ENCODE results near the gene RBM24.
"Not testable (repeated sequence)": the region's sequence is repeated elsewhere in the genome, so short reads cannot be mapped to it uniquely, and the experiment has no call there.

The RBM24 gene

DNA sequence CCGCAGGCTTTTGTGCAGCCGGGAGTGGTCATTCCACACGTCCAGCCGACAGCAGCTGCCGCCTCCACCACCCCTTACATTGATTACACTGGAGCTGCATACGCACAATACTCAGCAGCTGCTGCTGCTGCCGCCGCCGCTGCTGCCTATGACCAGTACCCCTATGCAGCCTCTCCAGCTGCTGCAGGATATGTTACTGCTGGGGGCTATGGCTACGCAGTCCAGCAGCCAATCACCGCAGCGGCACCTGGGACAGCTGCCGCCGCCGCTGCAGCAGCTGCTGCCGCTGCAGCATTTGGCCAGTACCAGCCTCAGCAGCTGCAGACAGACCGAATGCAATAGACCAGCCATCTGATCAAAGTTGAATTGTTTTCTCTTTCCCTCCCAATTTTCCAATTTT lies 10.6 kb downstream of the RBM24 start:
- no peak for DNase-seq (ENCODE audit: low read depth in 2 of 2)

DNA sequence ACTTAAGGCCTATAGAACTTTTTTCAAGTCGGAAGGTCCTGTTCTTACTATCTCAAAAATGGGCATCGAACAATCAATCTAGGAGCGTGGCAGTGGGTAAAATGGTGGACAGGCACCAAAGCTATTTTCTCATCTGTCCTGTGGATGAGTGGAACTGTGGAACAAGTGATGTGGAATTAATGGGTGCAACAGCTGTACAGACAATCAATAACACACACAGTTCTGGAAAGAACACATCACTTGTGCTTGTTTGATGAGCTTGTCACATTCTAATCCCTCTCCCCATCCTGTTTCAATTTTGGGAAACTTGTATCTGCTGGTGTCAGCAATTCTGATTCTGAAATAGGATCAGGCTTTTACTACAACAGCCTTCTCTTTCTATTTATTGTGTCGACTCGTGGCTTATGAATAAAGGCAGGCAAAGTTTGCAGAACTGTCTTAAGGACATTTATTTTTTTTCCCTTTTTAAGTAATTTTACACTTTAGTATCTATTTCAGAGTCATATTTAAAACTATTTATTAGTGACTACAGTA lies 11.5 kb downstream of the RBM24 start:
- no peak for DNase-seq (ENCODE audit: low read depth in 2 of 2)

DNA sequence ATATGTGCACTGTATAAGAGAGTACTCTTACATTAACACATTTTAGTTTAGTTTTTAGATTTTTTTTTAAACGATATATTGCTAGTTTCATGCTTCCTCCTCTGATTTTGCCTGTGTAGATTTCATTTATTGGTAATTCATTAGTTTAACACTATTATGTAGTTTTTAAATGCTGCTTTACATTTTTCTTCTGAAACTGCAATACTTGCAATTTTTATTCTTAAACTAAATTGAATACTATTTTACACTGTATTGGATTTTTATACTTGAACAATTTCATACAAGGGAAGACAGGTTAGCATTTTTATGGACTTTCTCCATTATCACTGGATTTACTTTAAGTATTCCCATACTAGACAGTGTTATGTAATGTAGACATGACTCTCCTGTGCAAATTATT lies 12.2 kb downstream of the RBM24 start:
- DNase-seq (ENCODE audit: low read depth in 2 of 2) = no peak

DNA sequence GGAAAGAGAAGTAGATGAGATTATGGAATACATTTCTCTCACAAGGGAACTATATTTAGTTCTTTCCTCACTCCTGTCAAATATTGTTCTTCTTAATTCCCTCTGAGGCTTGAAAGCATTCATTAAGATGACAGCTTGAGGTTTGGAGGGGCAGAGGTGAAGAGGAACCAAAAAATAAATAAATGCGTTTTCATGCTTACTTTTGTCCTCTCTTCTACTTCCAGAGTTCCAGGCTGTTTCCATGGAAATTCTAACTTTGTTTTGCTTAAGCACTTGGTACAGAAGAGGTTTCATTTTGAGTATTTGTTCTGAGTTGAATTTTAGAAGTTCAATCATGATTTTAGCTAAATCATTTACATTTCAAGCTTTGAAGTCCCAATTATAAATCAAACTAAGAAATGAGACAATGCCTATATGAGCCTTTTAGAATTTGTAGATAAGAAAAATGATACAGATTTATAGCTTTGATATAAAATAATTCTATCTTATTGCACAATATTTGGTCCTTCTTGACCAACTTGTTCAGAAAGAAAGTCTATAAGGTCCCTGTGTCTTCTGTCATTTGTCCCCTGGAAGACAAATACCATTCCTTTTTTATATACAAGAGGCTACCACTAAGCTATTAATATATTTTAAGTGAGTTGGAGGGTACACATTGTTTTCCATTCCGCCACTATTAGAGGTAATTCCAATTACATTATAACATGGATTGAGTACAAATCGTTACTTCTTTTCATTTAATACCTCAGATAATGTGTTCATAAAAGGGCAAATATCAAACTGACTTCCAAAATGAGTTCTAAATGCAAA lies 16.3 kb downstream of the RBM24 start:
- DNase-seq (ENCODE audit: low read depth in 2 of 2) = no peak

DNA sequence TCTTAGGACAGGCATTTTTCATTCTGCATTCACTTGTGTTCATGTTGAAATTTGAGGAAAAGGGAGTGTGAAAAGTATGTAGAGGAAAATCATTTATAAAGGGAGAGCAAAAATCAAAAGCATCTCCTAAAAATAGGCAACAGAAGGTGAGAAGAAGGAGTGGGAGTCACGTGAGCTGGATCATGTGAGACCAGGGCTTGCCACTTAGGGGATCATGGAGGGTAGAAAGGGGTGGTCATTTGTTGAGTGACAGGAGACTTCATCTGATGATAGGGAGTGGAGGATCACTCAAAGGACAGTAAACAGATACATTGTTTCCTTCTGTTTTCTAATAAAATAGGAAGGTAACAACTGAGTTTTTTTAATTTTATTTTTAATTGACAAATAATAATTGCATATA lies 17.1 kb downstream of the RBM24 start:
- DNase-seq (ENCODE audit: low read depth in 2 of 2) = no peak

DNA sequence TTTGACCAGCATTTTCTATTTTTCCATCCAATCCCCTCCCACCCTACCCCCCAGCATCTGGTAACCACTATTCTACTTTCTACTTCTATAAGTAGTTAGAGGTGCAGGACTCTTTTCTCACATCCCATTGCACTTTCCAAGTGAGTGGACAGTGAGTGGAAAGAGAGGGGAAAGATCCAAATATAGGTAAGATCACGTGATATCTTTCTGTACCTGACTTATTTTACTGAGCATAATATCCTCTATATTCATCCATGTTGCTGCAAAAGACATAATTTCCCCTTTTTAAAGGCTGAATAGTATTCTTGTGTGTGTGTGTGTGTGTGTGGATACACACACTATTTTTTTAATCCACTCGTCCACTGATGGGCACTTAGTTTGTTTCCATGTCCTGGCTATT lies 18.1 kb downstream of the RBM24 start:
- DNase-seq (ENCODE audit: low read depth in 2 of 2) = no peak

DNA sequence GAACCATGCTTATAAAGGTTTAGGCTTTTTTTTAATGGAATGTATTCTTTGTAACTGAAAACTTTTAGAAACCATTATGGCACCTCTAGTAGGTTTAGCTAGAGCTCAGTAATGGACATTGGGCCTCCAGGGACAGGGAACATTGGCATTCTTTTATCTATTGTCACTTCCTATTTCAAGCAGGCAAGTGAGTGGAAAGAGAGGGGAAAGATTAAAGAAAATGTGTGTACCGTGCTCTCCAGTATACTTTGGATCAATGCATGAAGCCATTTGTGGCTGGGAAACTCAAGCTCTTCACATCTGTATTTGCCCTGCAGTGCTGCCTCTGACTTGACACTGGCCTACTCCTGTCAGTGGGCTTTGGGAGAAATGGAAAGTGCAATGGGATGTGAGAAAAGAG lies 18.6 kb downstream of the RBM24 start:
- DNase-seq (ENCODE audit: low read depth in 2 of 2) = no peak

DNA sequence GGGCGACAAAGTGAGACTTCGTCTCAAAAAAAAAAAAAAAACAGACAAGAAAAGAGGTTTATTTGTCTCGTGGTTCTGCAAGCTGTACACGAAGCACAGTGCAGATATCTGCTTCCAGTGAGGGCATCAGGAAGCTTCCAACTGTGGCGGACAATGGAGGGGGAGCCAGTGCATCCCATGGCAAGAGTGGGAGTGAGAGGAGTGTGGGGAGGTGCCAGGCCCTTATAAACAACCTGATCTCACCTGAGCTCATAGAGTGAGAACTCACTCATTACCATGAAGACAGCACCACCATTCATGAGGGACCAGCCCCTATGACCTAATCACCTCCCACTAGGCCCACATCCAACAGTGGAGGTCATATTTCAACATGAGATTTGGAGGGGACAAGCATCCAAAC lies 19.5 kb downstream of the RBM24 start:
- no peak for DNase-seq (ENCODE audit: low read depth in 2 of 2)

DNA sequence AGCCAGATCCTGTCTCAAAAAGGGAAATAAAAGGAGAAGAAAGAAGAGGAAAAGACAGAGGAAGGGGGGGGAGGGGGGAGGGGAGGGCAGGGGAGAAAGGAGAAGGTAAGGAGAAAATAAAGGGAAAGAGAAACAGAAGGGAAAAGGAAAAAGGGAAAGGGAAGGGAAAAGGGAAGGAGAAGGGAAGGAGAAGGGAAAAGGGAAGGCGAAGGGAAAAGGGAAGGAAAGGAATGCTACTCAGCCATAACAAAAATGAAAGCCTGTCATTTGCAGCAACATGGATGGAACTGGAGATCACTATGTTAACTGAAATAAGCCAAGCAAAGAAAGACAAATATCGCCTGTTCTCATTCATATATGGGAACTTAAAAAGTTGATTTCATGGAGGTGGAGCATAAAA lies 22.3 kb downstream of the RBM24 start:
- DNase-seq (ENCODE audit: low read depth in 2 of 2) = no peak

DNA sequence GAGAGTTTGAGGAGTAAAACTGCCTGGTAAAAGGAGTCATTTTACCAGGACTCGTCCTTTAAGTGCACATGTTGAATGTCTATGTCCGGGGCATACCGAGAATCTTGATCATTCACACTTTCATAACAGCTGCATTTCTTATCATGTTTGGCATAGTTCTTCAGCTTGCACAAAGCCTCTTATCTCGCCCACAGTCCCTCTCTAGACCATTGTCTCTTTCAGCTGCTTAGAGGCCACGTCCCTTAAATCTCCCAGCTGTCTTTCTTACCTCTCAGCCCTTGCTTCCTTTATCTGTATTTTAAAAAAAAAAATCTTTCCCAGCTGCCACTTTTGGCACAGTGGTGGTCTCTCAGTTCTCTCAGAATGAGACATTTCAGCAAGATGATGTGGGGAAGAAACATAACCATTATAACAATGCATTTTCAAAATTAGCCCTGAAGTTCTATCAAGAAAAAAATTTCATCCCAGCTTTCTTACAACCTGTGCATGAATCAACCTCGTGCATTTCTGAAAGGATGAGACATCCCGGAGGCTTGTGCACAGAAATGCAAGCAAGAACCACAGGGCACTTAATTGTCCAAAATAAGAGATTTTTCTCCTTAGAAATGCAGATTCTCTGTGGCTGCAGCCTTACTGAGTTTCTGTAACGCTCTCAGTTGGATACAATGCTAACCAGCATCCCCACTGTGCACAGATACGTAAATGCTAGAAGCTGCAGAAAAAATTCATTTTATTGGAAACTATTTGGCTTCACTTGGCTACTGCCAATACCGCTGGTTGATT lies 24.2 kb downstream of the RBM24 start:
- DNase-seq (ENCODE audit: low read depth in 2 of 2) = no peak

DNA sequence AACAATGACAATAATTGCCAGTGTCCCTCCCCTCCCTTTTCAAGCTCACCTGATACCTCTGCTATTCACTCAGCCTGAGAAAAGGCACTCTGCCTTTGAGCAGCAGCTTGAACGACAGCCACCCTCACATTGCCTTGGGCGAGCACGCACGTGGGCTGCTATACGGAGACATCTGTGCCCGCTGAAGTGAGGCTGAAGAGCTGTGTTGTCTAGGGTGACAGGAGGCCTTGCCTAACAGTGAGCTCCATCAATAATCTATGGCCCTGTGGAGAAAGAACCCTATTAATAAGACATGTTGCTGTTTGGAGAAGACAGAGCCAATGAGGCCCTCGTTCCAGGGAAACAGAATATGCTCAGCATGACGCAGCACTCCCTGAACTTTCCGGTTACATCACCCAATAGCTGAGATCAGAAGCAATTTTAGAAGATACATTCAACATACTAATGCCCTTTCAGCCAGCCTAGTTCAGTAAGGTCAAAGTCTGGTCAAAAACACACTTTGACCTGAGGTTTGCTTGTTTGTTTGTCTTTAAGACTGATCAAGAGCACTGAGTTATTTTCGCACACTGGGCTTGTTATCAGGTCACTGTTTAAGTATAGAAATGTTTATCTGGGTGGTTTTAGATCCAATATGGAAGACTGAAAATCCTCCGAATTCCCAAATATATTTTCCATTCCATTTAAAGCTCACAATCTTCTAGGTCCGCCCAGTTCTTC lies 30.6 kb downstream of the RBM24 start:
- DNase-seq (ENCODE audit: low read depth in 2 of 2) = no peak

DNA sequence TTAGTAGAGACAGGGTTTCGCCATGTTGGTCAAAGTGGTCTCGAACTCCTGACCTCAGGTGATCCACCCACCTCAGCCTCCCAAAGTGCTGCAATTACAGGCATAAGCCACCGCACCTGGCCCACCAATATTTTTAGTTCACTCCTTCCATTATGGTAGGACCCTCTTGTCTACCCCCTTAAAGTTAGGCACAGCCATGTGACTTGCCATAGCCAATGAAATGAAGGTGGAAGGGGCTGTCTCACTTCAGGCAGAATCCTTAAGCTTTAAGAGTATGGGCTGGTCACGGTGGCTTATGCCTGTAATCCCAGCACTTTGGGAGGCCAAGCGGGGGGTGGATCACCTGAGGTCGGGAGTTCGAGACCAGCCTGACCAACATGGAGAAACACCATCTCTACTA lies 32.1 kb downstream of the RBM24 start:
- DNase-seq (ENCODE audit: low read depth in 2 of 2) = not testable (repeated sequence)

DNA sequence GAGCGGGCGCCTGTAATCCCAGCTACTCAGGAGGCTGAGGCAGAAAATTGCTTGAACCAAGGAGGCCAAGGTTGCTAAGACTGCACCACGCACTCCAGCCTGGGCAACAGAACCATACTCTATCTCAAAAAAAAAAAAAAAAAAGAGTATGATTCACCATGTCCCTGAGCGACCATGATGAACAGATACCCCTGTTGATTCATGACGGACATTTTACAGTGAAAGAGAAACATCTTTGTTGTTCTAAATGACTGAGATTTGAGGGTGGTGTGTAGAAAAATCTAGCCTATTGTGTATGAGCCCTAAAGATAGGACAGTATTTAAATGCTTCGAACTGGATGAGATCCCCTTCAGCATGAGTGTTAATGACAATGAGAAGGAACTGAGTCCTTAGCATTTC lies 32.8 kb downstream of the RBM24 start:
- no peak for DNase-seq (ENCODE audit: low read depth in 2 of 2)

DNA sequence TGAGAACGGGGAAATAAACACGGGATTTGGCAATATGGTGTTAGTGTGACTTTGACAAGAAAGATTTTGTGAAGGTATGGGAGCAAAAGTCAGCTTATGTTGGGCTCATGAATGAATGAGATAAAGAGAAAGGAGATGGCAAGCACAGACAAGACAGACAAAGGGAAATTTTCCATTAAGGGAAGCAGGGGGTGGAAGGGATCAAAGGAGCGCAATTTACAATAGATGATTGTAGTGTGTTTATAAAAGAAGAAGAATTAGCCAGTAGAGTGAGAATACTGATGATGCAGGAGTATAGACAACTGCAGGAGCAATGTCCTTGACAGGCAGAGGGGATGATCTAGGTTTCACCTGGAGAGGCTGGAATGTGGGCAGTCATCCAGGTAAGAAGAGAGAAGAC lies 34.1 kb downstream of the RBM24 start:
- DNase-seq (ENCODE audit: low read depth in 2 of 2) = no peak

DNA sequence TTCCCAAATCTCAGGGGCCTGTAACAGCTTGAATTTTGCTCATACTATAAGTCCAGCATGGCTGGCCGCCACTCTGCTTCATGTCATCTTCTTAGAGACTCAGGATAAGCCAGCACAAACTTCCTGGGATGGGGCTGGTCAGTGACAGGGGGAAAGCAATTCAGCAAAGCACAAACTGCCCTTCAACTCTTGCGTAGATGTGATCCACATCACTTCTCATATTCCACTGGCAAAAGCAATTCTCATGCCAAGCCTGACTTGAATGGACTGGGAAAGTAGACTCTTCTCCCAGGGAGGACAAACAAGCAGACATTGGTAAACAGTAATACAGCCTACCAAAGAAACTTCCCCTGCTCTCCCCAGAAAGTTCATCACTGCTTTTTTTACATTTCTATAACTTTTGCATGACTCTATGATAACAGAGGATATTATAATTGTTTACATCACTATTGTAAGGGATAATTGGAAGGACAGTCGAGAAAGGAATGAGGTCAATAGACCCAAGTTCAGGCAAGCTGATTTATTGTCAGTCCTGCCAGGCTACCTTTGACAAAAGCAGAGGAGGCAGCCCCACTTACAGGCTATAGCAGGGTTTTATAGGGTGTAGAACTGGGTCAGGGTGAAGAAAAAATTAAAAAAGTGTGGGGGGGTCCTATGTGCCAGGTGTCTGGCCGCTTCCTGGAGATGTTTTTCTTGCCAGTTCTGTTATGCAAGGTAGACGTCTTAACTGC lies 37.4 kb downstream of the RBM24 start:
- DNase-seq (ENCODE audit: low read depth in 2 of 2) = no peak

DNA sequence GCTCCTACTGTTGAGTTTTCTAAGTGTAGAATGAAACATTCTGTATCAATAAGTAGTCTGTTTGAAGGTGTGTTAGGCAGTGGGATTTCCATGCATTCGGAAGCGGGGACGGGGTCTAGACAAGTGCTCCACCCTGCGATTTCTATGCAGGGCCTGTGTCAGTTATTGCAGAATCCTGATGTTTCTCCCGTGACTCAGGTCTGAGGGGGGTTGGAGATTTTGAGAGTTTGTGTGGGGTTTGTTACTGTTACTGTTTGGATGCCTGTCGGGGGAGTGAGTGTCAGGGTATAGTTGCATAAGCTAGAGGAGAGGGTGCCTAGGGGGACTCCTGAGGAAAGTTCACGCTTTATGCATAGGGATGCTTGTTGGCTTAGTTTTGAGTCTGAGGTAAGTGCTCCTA lies 39.1 kb downstream of the RBM24 start:
- DNase-seq (ENCODE audit: low read depth in 2 of 2) = not testable (repeated sequence)

DNA sequence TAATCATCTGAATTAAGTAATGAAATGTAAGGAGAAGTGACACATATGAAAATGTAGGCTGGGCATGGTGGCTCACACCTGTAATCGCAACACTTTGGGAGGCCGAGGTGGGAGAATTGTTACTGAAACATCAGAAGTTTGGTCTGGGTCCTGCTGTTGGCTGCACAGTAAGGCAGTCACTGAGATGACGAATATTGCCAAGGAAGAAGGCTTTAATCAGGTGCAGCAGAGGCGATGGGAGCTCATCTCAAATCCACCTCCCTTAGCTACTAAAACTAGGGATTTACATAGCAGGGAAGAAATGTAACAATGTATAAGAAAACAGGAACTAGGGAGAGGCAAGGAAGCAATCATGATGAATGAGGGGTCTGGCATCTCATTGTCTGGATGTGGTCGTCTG lies 50.1 kb downstream of the RBM24 start:
- DNase-seq (ENCODE audit: low read depth in 2 of 2) = no peak

DNA sequence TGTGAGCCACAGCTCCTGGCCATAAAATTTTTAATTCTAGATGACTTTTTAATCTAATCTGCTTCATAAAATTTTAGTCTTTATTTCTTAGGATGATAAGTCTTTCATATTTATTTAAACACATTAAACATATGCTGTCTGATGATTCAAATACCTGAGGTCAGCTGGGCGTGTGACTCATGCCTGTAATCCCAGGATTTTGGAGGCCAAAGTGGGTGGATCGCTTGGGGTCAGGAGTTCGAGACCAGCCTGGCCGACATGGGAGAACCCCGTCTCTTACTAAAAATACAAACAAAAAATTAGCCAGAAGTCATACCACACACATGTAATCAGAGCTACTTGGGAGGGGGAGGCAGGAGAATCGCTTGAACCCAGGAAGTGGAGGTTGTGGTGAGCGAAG lies 53.1 kb downstream of the RBM24 start:
- DNase-seq (ENCODE audit: low read depth in 2 of 2) = no peak

DNA sequence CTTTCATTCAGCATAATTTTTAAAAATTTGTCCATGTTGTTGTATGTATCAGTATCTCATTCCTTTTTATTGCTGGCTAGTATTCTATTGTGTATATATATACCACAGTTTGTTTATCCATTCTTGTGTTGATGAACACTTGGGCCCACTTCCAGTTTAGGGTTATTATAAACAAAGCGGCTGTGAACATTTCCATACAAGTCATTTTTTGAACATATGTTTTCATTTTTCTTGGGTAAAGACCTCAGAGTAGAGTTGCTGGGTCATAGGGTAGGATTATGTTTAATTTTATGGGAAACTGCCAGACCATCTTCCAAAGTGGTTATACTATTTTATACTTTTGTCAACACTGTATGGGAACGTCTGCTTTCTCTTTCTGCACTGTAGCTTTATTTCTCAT lies 55.3 kb downstream of the RBM24 start:
- DNase-seq (ENCODE audit: low read depth in 2 of 2) = no peak

DNA sequence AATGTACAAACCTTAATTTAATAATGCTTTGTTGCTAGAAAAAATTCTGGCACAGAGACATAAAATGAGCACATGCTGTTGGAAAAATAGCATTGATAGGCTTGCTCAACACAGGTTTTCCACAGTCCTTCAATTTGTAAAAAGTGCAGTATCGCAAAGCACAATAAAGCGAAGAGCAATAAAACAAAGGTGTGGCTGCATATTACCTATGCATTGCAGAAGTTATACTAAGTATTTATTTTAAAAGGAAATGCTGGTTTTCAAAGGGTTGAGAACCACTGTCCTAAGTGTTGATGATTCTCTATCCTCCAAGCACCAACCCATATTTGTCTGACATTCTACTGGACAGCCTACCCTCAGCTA lies 58.1 kb downstream of the RBM24 start:
- DNase-seq (ENCODE audit: low read depth in 2 of 2) = no peak

DNA sequence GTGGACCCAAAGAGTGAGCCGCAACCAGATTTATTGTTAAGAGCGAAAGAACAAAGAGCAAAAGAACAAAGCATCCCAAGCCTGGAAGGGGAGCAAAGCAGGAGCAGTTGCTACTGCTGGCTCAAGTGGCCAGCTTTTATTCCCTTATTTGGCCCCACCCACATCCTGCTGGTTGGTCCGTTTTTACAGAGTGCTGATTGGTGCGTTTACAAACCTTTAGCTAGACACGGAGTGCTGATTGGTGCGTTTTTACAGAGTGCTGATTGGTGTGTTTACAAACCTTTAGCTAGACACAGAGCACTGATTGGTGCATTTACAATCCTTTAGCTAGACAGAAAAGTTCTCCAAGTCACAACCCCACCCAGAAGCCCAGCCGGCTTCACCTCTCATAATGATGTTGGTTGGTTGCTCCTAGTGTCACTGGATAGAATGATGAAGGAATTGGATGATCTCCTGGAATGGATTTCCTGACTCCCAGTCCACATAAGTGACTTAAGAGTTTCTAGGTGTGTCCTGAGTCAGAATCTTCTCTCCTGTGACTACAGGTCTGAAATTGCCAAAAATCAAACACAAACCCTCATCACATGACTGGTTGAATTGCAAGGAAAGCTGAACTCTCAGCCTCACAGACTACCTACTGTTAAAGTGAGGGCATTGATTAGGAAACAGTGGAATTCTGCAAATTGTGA lies 60.1 kb downstream of the RBM24 start:
- DNase-seq (ENCODE audit: low read depth in 2 of 2) = no peak
